Measurements from ENCODE around the gene KDR. TPM values are rescaled to one million over a fixed set of nuclear protein-coding genes. Genes with fewer than 3 reads are reported as not detected.

KDR gene
- total and polyA plus RNA-seq, 2 donors (not counting 1 experiment from before 2014, with no cell fraction given) = not detected

- TF ChIP-seq EZH2 (IDR thresholded peaks at IDR 0.05; ENCODE audit: borderline replicate concordance, insufficient read depth, low read depth, low read length, poor library complexity, severe bottlenecking) (no peak), CTCF (IDR thresholded peaks at IDR 0.05) (no peak)
- Histone ChIP-seq H3K27ac (ENCODE audit: low read length in 2 of 2) (no peak overlapping the region), H4K20me1 (ENCODE audit: control insufficient read depth, insufficient read depth, low read length, poor library complexity, severe bottlenecking) (no peaks in the 10 kb centered on the region), H3K9me3 (ENCODE audit: control extremely low read depth in 1 of 3, control insufficient read depth in 2 of 3, insufficient read depth in 1 of 3, low read length in 2 of 3) (no peaks in the 10 kb centered on the region), H3K27me3 (replicated peaks in 1 of 4; ENCODE audit: control extremely low read depth in 1 of 4, control insufficient read depth in 3 of 4, insufficient read depth in 4 of 4, low read length in 3 of 4) (peaks cover 0 to 2% (median 0%) of the 10 kb centered on the region in 4 experiments), H3K79me2 (ENCODE audit: control insufficient read depth, insufficient read depth, low read length) (no peaks in the 10 kb centered on the region), H3K36me3 (replicated peaks in 1 of 2; ENCODE audit: control extremely low read depth in 1 of 2, control insufficient read depth in 1 of 2, extremely low read depth in 1 of 2, insufficient read depth in 2 of 2, low read length in 1 of 2) (no peaks in the 10 kb centered on the region), H3K4me1 (ENCODE audit: control insufficient read depth in 2 of 2, insufficient read depth in 2 of 2, low read length in 2 of 2) (no peaks in the 10 kb centered on the region), H3K4me2 (replicated peaks; ENCODE audit: low read depth, low read length, poor library complexity, severe bottlenecking) (no peak overlapping the region), H3K9ac (ENCODE audit: low read length) (no peak overlapping the region), H2AFZ (ENCODE audit: insufficient read depth, low read depth, low read length, poor library complexity, severe bottlenecking) (no peak overlapping the region), H3K4me3 (ENCODE audit: control extremely low read depth in 1 of 5, extremely low read depth in 1 of 5, insufficient read depth in 1 of 5, low read depth in 2 of 5, low read length in 4 of 5) (no peak overlapping the region)
- H3K4me1 Mint-ChIP-seq = no peaks in the 10 kb centered on the region
- no peak overlapping the region for H3K27ac Mint-ChIP-seq
- ATAC-seq (ENCODE audit: low read depth) (no peak), DNase-seq (no peak)
- intact Hi-C loops (cut with micrococcal nuclease) = no loop called here
- ChIA-PET CTCF (no interaction called here), POLR2A (no interaction called here)
- no peaks in the 10 kb centered on the region for H3K9me3 Mint-ChIP-seq (ENCODE audit: insufficient read depth)
- H3K27me3 Mint-ChIP-seq = no peaks in the 10 kb centered on the region
- no peak overlapping the region for H3K4me3 Mint-ChIP-seq
- WGBS (ENCODE audit: insufficient coverage) = 94% methylated on average over 3 of the region's 5 CpGs
Measured at GRCh38 chr4:55074386-55074785, 51.0 kb downstream of the KDR start.

- Histone ChIP-seq H3K27ac (ENCODE audit: low read length in 2 of 2) (no peak overlapping the region), H3K27me3 (replicated peaks in 1 of 4; ENCODE audit: control extremely low read depth in 1 of 4, control insufficient read depth in 3 of 4, insufficient read depth in 4 of 4, low read length in 3 of 4) (peaks cover 0 to 2% (median 0%) of the 10 kb centered on the region in 4 experiments), H3K36me3 (replicated peaks in 1 of 2; ENCODE audit: control extremely low read depth in 1 of 2, control insufficient read depth in 1 of 2, extremely low read depth in 1 of 2, insufficient read depth in 2 of 2, low read length in 1 of 2) (no peaks in the 10 kb centered on the region), H3K4me3 (ENCODE audit: control extremely low read depth in 1 of 5, extremely low read depth in 1 of 5, insufficient read depth in 1 of 5, low read depth in 2 of 5, low read length in 4 of 5) (no peak overlapping the region), H2AFZ (ENCODE audit: insufficient read depth, low read depth, low read length, poor library complexity, severe bottlenecking) (no peak overlapping the region), H3K79me2 (ENCODE audit: control insufficient read depth, insufficient read depth, low read length) (no peaks in the 10 kb centered on the region), H3K4me2 (replicated peaks; ENCODE audit: low read depth, low read length, poor library complexity, severe bottlenecking) (no peak overlapping the region), H3K9me3 (ENCODE audit: control extremely low read depth in 1 of 3, control insufficient read depth in 2 of 3, insufficient read depth in 1 of 3, low read length in 2 of 3) (no peaks in the 10 kb centered on the region), H3K4me1 (ENCODE audit: control insufficient read depth in 2 of 2, insufficient read depth in 2 of 2, low read length in 2 of 2) (no peaks in the 10 kb centered on the region), H3K9ac (ENCODE audit: low read length) (no peak overlapping the region), H4K20me1 (ENCODE audit: control insufficient read depth, insufficient read depth, low read length, poor library complexity, severe bottlenecking) (no peaks in the 10 kb centered on the region)
- ATAC-seq (ENCODE audit: low read depth) = no peak
- TF ChIP-seq EZH2 (IDR thresholded peaks at IDR 0.05; ENCODE audit: borderline replicate concordance, insufficient read depth, low read depth, low read length, poor library complexity, severe bottlenecking) = no peak
- TF ChIP-seq CTCF (IDR thresholded peaks at IDR 0.05) = no peak
- Mint-ChIP-seq H3K4me3 (no peak overlapping the region), H3K27ac (no peak overlapping the region), H3K4me1 (no peaks in the 10 kb centered on the region), H3K27me3 (no peaks in the 10 kb centered on the region), H3K9me3 (ENCODE audit: insufficient read depth) (no peaks in the 10 kb centered on the region)
- intact Hi-C loops (cut with micrococcal nuclease) = no loop called here
- CTCF ChIA-PET = no interaction called here
- POLR2A ChIA-PET = no interaction called here
- no peak for DNase-seq
- WGBS (ENCODE audit: insufficient coverage) = no CpG with 5 or more reads among the region's 1 CpG
Measured at GRCh38 chr4:55071951-55072350, 53.4 kb downstream of the KDR start.

Data from B cell (primary cell).